ENCODE data around the gene RUNX1. TPM values are rescaled to one million over a fixed set of nuclear protein-coding genes. Genes with fewer than 3 reads are reported as not detected.

RUNX1 gene
- polyA plus RNA-seq, 3 donors, result 6.2 to 49.7 (median 8.7) TPM

GRCh38 chr21:34939673-34940331 lies 109.3 kb downstream of the RUNX1 start:
- Histone ChIP-seq H4K20me1 (ENCODE audit: insufficient read depth, low read length) (peaks cover 32% of the 10 kb centered on the region), H3K9me3 (replicated peaks in 1 of 2; ENCODE audit: control insufficient read depth in 1 of 2, insufficient read depth in 1 of 2, low read length in 2 of 2) (no peaks in the 10 kb centered on the region), H3K4me1 (ENCODE audit: control insufficient read depth in 1 of 2, insufficient read depth in 2 of 2, low read length in 2 of 2) (peaks cover 25 to 52% of the 10 kb centered on the region in 2 donors), H3K36me3 (replicated peaks in 1 of 2; ENCODE audit: control insufficient read depth in 1 of 2, insufficient read depth in 2 of 2, low read length in 2 of 2) (no peaks in the 10 kb centered on the region), H3K4me3 (replicated peaks in 1 of 3; ENCODE audit: low read depth in 2 of 3, low read length in 3 of 3) (peak overlapping the region in 1 of 3 experiments; percentile 14), H3K9ac (ENCODE audit: insufficient read depth, low read length, poor library complexity, severe bottlenecking) (no peak overlapping the region), H3K27ac (ENCODE audit: low read depth in 1 of 2, low read length in 2 of 2) (peak overlapping the region in 1 of 2 donors; percentile 23), H3K79me2 (ENCODE audit: insufficient read depth, low read length) (peaks cover 100% of the 10 kb centered on the region), H3K4me2 (replicated peaks; ENCODE audit: extremely low read depth, low read length, poor library complexity, severe bottlenecking) (peak overlapping the region; percentile 15), H3K27me3 (ENCODE audit: control insufficient read depth in 2 of 2, insufficient read depth in 2 of 2, low read length in 2 of 2) (no peaks in the 10 kb centered on the region), H2AFZ (ENCODE audit: insufficient read depth, low read depth, low read length, poor library complexity, severe bottlenecking) (no peak overlapping the region)
- no peak for TF ChIP-seq CTCF (IDR thresholded peaks at IDR 0.05)
- H3K27me3 Mint-ChIP-seq (ENCODE audit: low read depth in 3 of 3), result peaks cover 0 to 2% (median 0%) of the 10 kb centered on the region in 3 donors
- WGBS (ENCODE audit: insufficient coverage), result 100% methylated on average over 2 of the region's 6 CpGs
- peak overlapping the region in 1 of 2 donors; percentile 49 for H3K4me3 Mint-ChIP-seq
- intact Hi-C loops (cut with micrococcal nuclease), result loop anchor here (5.0 to 10.0 kb wide), 2 partner anchors 45 to 47 kb away; no protein-coding TSS in a partner anchor
- peak overlapping the region in 6 of 7 donors; percentile 4 to 75 (median 62) for H3K27ac Mint-ChIP-seq
- peaks cover 0 to 5% of the 10 kb centered on the region in 2 donors for H3K36me3 Mint-ChIP-seq
- H3K9me3 Mint-ChIP-seq, result no peaks in the 10 kb centered on the region
- peaks cover 79% of the 10 kb centered on the region for H3K4me1 Mint-ChIP-seq
- peak in 2 of 3 donors; percentile 32 to 52 for DNase-seq

GRCh38 chr21:34938089-34938764 lies 110.9 kb downstream of the RUNX1 start:
- Histone ChIP-seq H3K27ac (ENCODE audit: low read depth in 1 of 2, low read length in 2 of 2) (no peak overlapping the region), H3K4me2 (replicated peaks; ENCODE audit: extremely low read depth, low read length, poor library complexity, severe bottlenecking) (no peak overlapping the region)
- intact Hi-C loops (cut with micrococcal nuclease), result loop anchor here in 1 of 2 donors (5.0 kb wide), 1 partner anchor 49 kb away; no protein-coding TSS in a partner anchor

More at GRCh38 chr21:34938089-34938764, 110.9 kb downstream of the RUNX1 start:
- H3K27ac Mint-ChIP-seq, result peak overlapping the region in 4 of 7 donors; percentile 9 to 55 (median 39)
- H3K9me3 Mint-ChIP-seq, result no peaks in the 10 kb centered on the region
- peaks cover 20% of the 10 kb centered on the region for H4K20me1 ChIP-seq (ENCODE audit: insufficient read depth, low read length)
- H3K9me3 ChIP-seq (replicated peaks in 1 of 2; ENCODE audit: control insufficient read depth in 1 of 2, insufficient read depth in 1 of 2, low read length in 2 of 2), result no peaks in the 10 kb centered on the region
- no peak overlapping the region for H2AFZ ChIP-seq (ENCODE audit: insufficient read depth, low read depth, low read length, poor library complexity, severe bottlenecking)
- no peak overlapping the region for H3K9ac ChIP-seq (ENCODE audit: insufficient read depth, low read length, poor library complexity, severe bottlenecking)
- peaks cover 0 to 2% (median 0%) of the 10 kb centered on the region in 3 donors for H3K27me3 Mint-ChIP-seq (ENCODE audit: low read depth in 3 of 3)
- TF ChIP-seq CTCF (IDR thresholded peaks at IDR 0.05), result no peak
- no CpG with 5 or more reads among the region's 2 CpGs for WGBS (ENCODE audit: insufficient coverage)
- H3K27me3 ChIP-seq (ENCODE audit: control insufficient read depth in 2 of 2, insufficient read depth in 2 of 2, low read length in 2 of 2), result no peaks in the 10 kb centered on the region
- no peak overlapping the region for H3K4me3 Mint-ChIP-seq
- no peak for DNase-seq
- peaks cover 39 to 65% of the 10 kb centered on the region in 2 donors for H3K4me1 ChIP-seq (ENCODE audit: control insufficient read depth in 1 of 2, insufficient read depth in 2 of 2, low read length in 2 of 2)
- peaks cover 79% of the 10 kb centered on the region for H3K4me1 Mint-ChIP-seq
- no peak overlapping the region for H3K4me3 ChIP-seq (replicated peaks in 1 of 3; ENCODE audit: low read depth in 2 of 3, low read length in 3 of 3)
- H3K36me3 Mint-ChIP-seq, result peaks cover 0 to under 1% of the 10 kb centered on the region in 2 donors
- H3K79me2 ChIP-seq (ENCODE audit: insufficient read depth, low read length), result peaks cover 100% of the 10 kb centered on the region
- no peaks in the 10 kb centered on the region for H3K36me3 ChIP-seq (replicated peaks in 1 of 2; ENCODE audit: control insufficient read depth in 1 of 2, insufficient read depth in 2 of 2, low read length in 2 of 2)
